Measurements from ENCODE around the gene ETFDH.
"Not testable (repeated sequence)": the region's sequence is repeated elsewhere in the genome, so short reads cannot be mapped to it uniquely, and the experiment has no call there.

ETFDH gene

GRCh38 chr4:158678767-158679166 is 6.7 kb downstream of the ETFDH start:
- no peak for DNase-seq (ENCODE audit: low read depth in 3 of 3)

- DNase-seq (ENCODE audit: low read depth in 3 of 3): no peak
These were observed 9.5 kb downstream of the ETFDH start for GRCh38 chr4:158681629-158682028.

- no peak for DNase-seq (ENCODE audit: low read depth in 3 of 3)
These were observed 10.0 kb downstream of the ETFDH start for GRCh38 chr4:158682066-158682465.

GRCh38 chr4:158688813-158689212 is 16.7 kb downstream of the ETFDH start:
- DNase-seq (ENCODE audit: low read depth in 3 of 3): no peak

- DNase-seq (ENCODE audit: low read depth in 3 of 3): no peak
These were observed 32.2 kb downstream of the ETFDH start for GRCh38 chr4:158704274-158704673.

- DNase-seq (ENCODE audit: low read depth in 3 of 3): no peak
These were observed 38.7 kb downstream of the ETFDH start for GRCh38 chr4:158710814-158711213.

- not testable (repeated sequence) for DNase-seq (ENCODE audit: low read depth in 3 of 3)
These were observed 40.5 kb downstream of the ETFDH start for GRCh38 chr4:158712622-158713021.

- no peak for DNase-seq (ENCODE audit: low read depth in 3 of 3)
These were observed 42.8 kb downstream of the ETFDH start for GRCh38 chr4:158714937-158715336.

GRCh38 chr4:158715802-158716201 is 43.7 kb downstream of the ETFDH start:
- DNase-seq (ENCODE audit: low read depth in 3 of 3): no peak

- DNase-seq (ENCODE audit: low read depth in 3 of 3): no peak
These were observed 49.6 kb downstream of the ETFDH start for GRCh38 chr4:158721680-158722079.

- no peak for DNase-seq (ENCODE audit: low read depth in 3 of 3)
These were observed 50.3 kb downstream of the ETFDH start for GRCh38 chr4:158722291-158722916.

- peak; percentile 70 to 85 (median 72) for DNase-seq (ENCODE audit: low read depth in 3 of 3)
These were observed 51.1 kb downstream of the ETFDH start, which contains the start of gene PPID for GRCh38 chr4:158722917-158723793. PPID (minus strand) TSS chr4:158723396; CDS start chr4:158723288, 108 bp downstream.

- DNase-seq (ENCODE audit: low read depth in 3 of 3): no peak
These were observed 52.5 kb downstream of the ETFDH start for GRCh38 chr4:158724637-158725036.

GRCh38 chr4:158726633-158727032 is 54.5 kb downstream of the ETFDH start:
- no peak for DNase-seq (ENCODE audit: low read depth in 3 of 3)

GRCh38 chr4:158728236-158728635 is 56.1 kb downstream of the ETFDH start:
- DNase-seq (ENCODE audit: low read depth in 3 of 3): no peak

GRCh38 chr4:158729716-158730559 is 57.8 kb downstream of the ETFDH start:
- peak in 2 of 3 experiments; percentile 15 to 35 for DNase-seq (ENCODE audit: low read depth in 3 of 3)

- no peak for DNase-seq (ENCODE audit: low read depth in 3 of 3)
These were observed 66.8 kb downstream of the ETFDH start for GRCh38 chr4:158738866-158739265.

GRCh38 chr4:158739600-158739999 is 67.5 kb downstream of the ETFDH start:
- no peak for DNase-seq (ENCODE audit: low read depth in 3 of 3)

GRCh38 chr4:158741326-158742021 is 69.4 kb downstream of the ETFDH start:
- no peak for DNase-seq (ENCODE audit: low read depth in 3 of 3)

- not testable (repeated sequence) for DNase-seq (ENCODE audit: low read depth in 3 of 3)
These were observed 74.4 kb downstream of the ETFDH start for GRCh38 chr4:158746537-158746936.

- DNase-seq (ENCODE audit: low read depth in 3 of 3): no peak
These were observed 78.3 kb downstream of the ETFDH start for GRCh38 chr4:158750379-158750778.
